ENCODE data around the gene TBC1D5.

Gene TBC1D5

DNA sequence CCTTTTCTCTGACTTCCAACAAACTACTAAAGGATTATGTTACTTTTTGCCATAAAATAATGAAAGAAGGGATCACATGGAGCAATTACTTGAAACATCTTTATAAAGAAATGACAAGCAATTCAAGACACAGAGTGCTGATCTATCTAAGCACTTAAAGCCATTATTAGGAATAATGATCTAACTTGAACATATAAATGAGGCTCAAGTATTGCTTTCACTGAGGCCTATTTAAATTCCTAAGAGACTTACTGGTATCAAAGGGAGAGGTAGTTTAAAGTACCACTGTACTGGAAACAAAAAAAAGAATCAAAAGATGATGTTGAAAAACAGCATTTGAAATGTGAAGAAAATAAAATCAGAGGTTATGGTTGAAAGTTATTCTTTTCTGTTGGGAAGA is 482.2 kb downstream of the TBC1D5 start:
- H3K36me3 ChIP-seq: no peaks in the 10 kb centered on the region
- H3K27ac ChIP-seq: no peak overlapping the region
- H3K27me3 ChIP-seq: no peaks in the 10 kb centered on the region
- H3K4me3 ChIP-seq: no peak overlapping the region
- DNase-seq: no peak
- intact Hi-C loops (cut with DNase I; ENCODE audit: low total_unique reads): loop anchor here (10.0 kb wide), 1 partner anchor 155 kb away; no protein-coding TSS in a partner anchor
- TF ChIP-seq, protein P1, sequence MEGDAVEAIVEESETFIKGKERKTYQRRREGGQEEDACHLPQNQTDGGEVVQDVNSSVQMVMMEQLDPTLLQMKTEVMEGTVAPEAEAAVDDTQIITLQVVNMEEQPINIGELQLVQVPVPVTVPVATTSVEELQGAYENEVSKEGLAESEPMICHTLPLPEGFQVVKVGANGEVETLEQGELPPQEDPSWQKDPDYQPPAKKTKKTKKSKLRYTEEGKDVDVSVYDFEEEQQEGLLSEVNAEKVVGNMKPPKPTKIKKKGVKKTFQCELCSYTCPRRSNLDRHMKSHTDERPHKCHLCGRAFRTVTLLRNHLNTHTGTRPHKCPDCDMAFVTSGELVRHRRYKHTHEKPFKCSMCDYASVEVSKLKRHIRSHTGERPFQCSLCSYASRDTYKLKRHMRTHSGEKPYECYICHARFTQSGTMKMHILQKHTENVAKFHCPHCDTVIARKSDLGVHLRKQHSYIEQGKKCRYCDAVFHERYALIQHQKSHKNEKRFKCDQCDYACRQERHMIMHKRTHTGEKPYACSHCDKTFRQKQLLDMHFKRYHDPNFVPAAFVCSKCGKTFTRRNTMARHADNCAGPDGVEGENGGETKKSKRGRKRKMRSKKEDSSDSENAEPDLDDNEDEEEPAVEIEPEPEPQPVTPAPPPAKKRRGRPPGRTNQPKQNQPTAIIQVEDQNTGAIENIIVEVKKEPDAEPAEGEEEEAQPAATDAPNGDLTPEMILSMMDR (IDR thresholded peaks at IDR 0.05): no peak
- no peaks in the 10 kb centered on the region for H3K9me3 ChIP-seq
- H3K4me1 ChIP-seq: no peaks in the 10 kb centered on the region

DNA sequence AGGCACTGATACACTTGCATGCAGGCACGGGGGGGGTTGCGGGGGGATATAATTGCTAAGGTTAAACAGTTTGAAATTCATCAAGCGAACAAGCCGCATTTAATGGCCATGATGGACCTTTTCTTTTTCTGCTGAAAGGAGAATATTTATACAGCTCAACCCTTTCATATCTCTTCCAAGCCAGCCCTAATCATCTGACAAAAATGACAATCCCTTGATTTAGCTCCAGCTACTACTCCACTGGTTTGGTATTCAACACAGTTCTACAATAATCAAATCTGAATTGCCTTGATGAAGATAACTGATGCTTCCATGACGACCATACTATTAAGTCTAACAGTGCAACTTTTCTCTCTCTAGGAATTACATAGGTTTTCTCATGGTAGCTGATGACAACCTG is 482.7 kb downstream of the TBC1D5 start:
- Histone ChIP-seq H3K4me1 (no peaks in the 10 kb centered on the region), H3K27ac (no peak overlapping the region), H3K36me3 (no peaks in the 10 kb centered on the region), H3K4me3 (no peak overlapping the region), H3K9me3 (no peaks in the 10 kb centered on the region), H3K27me3 (no peaks in the 10 kb centered on the region)
- TF ChIP-seq, protein P1 (IDR thresholded peaks at IDR 0.05): no peak
- DNase-seq: no peak
- intact Hi-C loops (cut with DNase I; ENCODE audit: low total_unique reads): loop anchor here (5.0 to 10.0 kb wide), 2 partner anchors 155 to 583 kb away; no protein-coding TSS in a partner anchor

DNA sequence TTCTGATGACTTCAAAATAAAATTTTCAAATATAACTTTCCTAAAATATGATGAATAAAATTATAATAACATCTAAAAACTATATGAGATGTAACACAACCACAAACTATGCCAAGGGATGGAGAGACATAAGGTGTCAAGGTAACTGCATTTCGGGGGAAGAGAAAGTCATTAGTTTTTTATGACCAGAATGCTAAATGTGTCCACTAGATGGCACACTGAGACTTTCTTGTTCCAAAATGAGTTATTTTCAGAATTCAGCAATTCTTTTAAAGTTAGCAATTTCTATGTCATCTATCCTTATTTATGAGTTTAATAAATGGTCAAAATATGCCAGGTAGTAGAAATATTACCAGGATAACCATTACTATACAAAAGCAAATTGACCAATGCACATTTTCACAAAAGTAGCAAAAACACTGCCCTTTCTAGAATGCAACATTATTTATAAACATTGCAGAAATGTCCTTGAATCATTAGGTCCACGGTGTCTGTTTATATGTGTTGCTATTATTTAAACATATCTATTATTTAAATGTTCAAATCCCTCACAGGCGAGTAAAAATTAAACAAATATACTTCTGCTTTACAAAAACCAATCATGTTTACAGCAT is 483.5 kb downstream of the TBC1D5 start:
- TF ChIP-seq, protein P1 (IDR thresholded peaks at IDR 0.05): peak; percentile 69 to 73
- H3K27me3 ChIP-seq: no peaks in the 10 kb centered on the region
- DNase-seq: no peak
- no peak overlapping the region for H3K4me3 ChIP-seq
- H3K9me3 ChIP-seq: no peaks in the 10 kb centered on the region
- intact Hi-C loops (cut with DNase I; ENCODE audit: low total_unique reads): loop anchor here (5.0 kb wide), 1 partner anchor 583 kb away; no protein-coding TSS in a partner anchor
- H3K36me3 ChIP-seq: no peaks in the 10 kb centered on the region
- no peaks in the 10 kb centered on the region for H3K4me1 ChIP-seq
- H3K27ac ChIP-seq: no peak overlapping the region

DNA sequence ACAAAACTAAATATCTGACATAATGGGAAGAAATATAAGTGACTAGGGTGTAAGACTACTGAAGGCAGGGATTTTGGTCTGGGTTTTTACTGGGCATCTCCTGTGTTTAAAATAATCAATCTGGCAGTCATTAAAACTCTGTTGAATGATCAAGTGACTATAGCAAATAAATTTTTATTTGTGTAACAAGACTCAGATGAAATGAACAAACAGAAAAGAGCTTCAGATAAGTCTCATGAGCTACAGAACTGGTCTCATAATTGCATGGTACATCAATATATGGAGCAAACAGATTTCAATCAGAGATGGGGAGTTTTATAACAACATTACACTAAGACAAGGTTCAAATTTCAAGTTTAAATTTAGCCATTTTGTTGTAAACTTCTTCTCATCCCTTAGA is 485.2 kb downstream of the TBC1D5 start:
- no peak overlapping the region for H3K4me3 ChIP-seq
- TF ChIP-seq, protein P1 (IDR thresholded peaks at IDR 0.05): no peak
- intact Hi-C loops (cut with DNase I; ENCODE audit: low total_unique reads): loop anchor here (5.0 kb wide), 1 partner anchor 585 kb away; no protein-coding TSS in a partner anchor
- no peaks in the 10 kb centered on the region for H3K36me3 ChIP-seq
- H3K9me3 ChIP-seq: no peaks in the 10 kb centered on the region
- no peaks in the 10 kb centered on the region for H3K4me1 ChIP-seq
- no peak for DNase-seq
- H3K27me3 ChIP-seq: no peaks in the 10 kb centered on the region
- no peak overlapping the region for H3K27ac ChIP-seq

DNA sequence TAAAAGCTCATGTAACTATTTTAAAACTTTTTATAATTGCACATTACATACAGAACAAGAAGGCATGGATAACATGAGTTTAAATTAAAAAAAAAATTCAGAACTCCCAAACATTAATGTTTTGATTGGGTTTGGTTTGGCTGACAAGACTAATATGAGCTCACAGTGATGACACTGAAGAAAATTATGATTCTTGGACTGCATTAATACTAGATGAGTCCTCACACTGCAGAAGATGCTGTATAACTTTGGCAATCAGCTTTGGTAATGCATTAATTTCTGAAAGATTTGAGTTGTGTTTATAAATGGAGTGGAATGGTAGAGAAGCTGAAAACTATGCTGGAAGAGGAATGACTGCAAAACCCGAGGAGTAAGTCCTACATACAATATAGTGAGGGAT is 498.8 kb downstream of the TBC1D5 start:
- H3K36me3 ChIP-seq: no peaks in the 10 kb centered on the region
- TF ChIP-seq, protein P1 (IDR thresholded peaks at IDR 0.05): no peak
- DNase-seq: no peak
- intact Hi-C loops (cut with DNase I; ENCODE audit: low total_unique reads): no loop called here
- H3K9me3 ChIP-seq: no peaks in the 10 kb centered on the region
- H3K27me3 ChIP-seq: no peaks in the 10 kb centered on the region
- no peak overlapping the region for H3K27ac ChIP-seq
- H3K4me3 ChIP-seq: no peak overlapping the region
- H3K4me1 ChIP-seq: no peaks in the 10 kb centered on the region
